HPDE6-E6E7 (cell line): ENCODE measurements around the gene BCO1.
A peak's percentile ranks its signal among the peaks of the same experiment; 100 is the strongest.

ENCODE experiments used
- DNase-seq: peaks from one replicate; pipeline ENCODE4 v3.0.0; 2011; ENCODE audit warnings: missing footprints; ENCODE audit errors: extremely low spot score

BCO1 gene

GRCh38 chr16:81275795-81276194 is 37.3 kb downstream of the BCO1 start:
- no peak for DNase-seq

- no peak for DNase-seq
These were observed 37.8 kb downstream of the BCO1 start for GRCh38 chr16:81276323-81276722.

GRCh38 chr16:81277541-81278080 is 39.1 kb downstream of the BCO1 start:
- peak; percentile 54 for DNase-seq

- DNase-seq, result no peak
These were observed 40.0 kb downstream of the BCO1 start for GRCh38 chr16:81278526-81278925.

- no peak for DNase-seq
These were observed 40.9 kb downstream of the BCO1 start for GRCh38 chr16:81279392-81279791.

- no peak for DNase-seq
These were observed 41.9 kb downstream of the BCO1 start for GRCh38 chr16:81280393-81280792.

GRCh38 chr16:81283044-81283443 is 44.6 kb downstream of the BCO1 start:
- no peak for DNase-seq

GRCh38 chr16:81284995-81285600 is 46.6 kb downstream of the BCO1 start:
- DNase-seq, result no peak

- DNase-seq, result no peak
These were observed 47.7 kb downstream of the BCO1 start for GRCh38 chr16:81286190-81286589.

GRCh38 chr16:81291117-81291516 is 52.6 kb downstream of the BCO1 start:
- no peak for DNase-seq

- DNase-seq, result no peak
These were observed 54.4 kb downstream of the BCO1 start for GRCh38 chr16:81292936-81293335.

GRCh38 chr16:81293909-81294802 is 55.7 kb downstream of the BCO1 start:
- DNase-seq, result no peak

- no peak for DNase-seq
These were observed 58.1 kb downstream of the BCO1 start for GRCh38 chr16:81296631-81297030.

- no peak for DNase-seq
These were observed 69.3 kb downstream of the BCO1 start for GRCh38 chr16:81307770-81308169.

GRCh38 chr16:81310045-81310644 is 71.7 kb downstream of the BCO1 start:
- DNase-seq, result no peak

- DNase-seq, result no peak
These were observed 73.3 kb downstream of the BCO1 start for GRCh38 chr16:81311762-81312161.

- DNase-seq, result no peak
These were observed 75.5 kb downstream of the BCO1 start for GRCh38 chr16:81313701-81314602.

GRCh38 chr16:81314603-81315270 is 76.2 kb downstream of the BCO1 start, which contains the start of gene GAN:
Gene GAN (plus strand): TSS chr16:81314962. CDS start chr16:81315114, 152 bp downstream.
- peak; percentile 99 for DNase-seq

- no peak for DNase-seq
These were observed 77.0 kb downstream of the BCO1 start for GRCh38 chr16:81315271-81316175.

GRCh38 chr16:81316176-81316496 is 77.6 kb downstream of the BCO1 start:
- DNase-seq, result no peak
